NCI-H69 (cell line): ENCODE data around the gene PPIF.
A peak's percentile ranks its signal among the peaks of the same experiment; 100 is the strongest.

ENCODE experiments used
- DNase-seq: peaks from one replicate; lab custom pipeline; 2025; lab: John Stamatoyannopoulos, UW

Gene PPIF

GRCh38 chr10:79387466-79387973, 40.3 kb downstream of the PPIF start:
- DNase-seq = no peak

- peak; percentile 15 for DNase-seq
Measured at GRCh38 chr10:79387974-79388850, 40.9 kb downstream of the PPIF start.

GRCh38 chr10:79390057-79390456, 42.8 kb downstream of the PPIF start:
- DNase-seq = no peak

DNA sequence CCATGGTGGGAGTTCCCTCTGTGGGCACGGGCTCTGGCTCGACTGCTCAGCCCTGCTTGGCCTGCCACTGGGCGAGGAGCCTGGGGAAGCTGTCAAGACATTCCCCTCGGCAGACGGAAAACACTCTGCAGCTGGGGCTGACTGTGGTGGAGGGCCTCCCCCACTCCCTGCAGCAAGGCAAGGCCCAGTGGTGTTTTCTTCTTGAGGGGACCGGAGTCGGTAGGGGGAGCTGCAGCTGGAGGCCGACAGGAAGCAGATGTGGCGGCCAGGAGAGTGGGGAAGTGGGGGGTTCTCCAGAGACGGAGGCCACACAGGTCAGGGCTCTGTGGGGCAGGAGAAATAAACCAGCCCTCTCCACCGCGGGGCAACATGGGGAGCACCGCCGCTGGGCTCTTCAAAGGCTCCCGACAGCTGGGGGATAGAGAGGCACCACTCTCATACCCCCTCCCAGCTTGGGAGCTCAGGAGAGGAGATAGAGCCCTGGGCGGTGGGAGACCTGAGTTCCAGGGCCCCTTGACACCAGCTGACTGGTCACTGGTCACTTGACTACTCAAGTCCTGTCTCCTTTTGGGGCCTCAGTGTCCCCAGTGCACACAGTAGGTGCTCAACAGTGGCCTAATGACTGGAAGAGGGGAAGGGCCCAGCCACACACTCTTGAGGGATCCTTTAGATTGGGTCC, 43.4 kb downstream of the PPIF start:
- no peak for DNase-seq

DNA sequence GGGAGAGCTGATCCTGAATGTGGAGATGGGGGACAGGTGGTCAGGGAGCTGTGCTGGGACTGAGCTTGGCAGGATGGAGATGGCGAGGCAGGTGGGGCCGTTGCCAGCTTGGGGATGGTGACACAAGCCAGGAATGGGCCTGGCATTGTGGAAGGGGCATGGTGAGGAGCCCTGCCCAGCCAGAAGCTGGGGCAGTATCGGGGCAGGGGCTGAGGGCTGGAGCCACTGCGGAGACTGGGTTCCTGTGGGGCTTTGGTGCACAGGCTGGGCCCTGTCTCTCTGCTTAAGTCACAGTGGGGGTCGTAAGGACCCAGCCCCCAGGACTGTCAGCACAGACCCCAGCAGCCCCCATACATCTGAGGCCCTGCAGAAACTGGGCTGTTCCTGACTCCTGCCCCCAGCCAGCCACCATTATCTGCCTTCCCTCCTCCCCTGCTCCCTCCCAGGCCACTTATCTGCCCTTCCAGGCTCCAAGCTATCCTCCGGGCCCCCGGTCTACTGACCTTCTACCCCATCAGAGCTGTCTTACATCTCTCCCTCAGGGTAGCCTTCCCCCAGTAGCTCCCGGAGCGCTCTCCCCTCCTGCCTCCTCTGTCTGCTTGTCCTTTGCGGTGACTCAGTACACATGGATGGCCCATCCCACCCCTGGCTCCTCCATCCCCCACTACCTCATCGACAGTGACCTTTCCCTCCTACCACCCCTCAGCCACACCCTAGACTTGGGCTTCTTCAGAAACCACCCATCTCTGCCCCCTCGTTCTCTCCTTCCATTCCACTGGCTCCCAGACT, 44.2 kb downstream of the PPIF start:
- DNase-seq = no peak

- no peak for DNase-seq
Measured at GRCh38 chr10:79392020-79392398, 44.7 kb downstream of the PPIF start.

DNA sequence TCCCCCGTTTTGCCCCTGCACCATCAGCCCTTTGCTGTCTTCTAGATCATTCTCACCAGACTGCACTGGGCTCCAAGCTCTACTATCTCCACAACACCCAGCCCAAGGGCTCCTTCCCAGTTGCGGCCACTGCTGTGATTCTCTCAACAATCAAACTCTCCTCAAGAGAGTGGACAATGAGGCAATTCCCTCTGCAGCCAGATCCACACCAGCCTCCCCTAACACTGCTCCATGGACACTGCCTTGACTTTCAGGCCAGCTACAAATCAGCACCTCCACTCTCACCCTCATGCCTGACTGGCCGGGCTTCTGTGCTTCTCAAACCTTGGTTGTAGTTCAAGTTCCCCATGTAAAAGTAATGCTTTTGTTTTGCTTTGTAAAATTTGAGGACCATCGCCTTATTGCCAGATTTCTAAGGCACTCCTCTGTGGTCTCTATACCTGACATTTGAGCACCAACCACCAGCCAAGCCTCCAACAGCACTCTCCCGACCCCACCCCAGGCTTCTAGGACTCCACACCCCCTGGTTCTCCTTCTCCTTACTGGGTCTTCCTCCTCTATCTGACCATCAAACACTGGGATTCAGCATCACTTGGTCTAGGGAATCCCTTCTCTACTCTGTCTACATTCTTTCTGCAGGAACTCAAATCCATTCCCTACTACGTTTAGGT, 45.4 kb downstream of the PPIF start:
- no peak for DNase-seq

- no peak for DNase-seq
Measured at GRCh38 chr10:79393221-79393923, 46.1 kb downstream of the PPIF start.

DNA sequence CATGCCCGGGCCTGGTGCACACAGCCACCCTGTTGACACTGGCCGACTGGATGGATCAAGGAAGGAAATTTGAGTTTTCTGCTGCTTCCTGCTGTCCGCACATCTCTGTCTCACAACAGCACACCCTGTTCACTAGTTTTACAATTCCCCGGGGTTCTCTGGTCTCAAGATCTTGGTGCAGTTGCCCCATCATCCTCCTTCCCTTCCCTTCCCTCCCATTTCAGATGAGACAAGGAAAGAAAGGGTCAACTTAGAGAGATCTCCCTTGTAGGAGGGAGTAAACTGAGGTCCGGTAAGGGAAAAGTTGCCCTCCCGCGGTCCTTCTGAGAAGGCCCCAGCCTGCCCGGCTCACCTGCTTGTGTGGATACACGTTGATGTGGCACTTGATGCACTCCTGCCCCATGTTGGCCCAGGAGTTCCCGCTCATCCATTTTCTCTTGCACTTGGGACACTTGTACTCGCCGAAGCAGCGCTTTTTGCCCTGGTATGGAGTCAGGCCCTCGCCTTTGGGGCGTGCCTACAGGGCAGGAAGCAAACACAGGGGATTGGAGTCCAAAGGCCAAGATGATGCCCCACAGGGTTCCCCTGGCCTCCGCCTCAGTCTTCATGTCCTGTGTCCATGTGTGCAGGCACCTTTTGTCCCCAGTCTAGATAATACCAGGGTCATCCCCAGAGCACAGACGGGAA, 46.8 kb downstream of the PPIF start:
- no peak for DNase-seq

- DNase-seq = no peak
Measured at GRCh38 chr10:79394664-79395063, 47.4 kb downstream of the PPIF start.

GRCh38 chr10:79396520-79396919, 49.3 kb downstream of the PPIF start:
- no peak for DNase-seq

DNA sequence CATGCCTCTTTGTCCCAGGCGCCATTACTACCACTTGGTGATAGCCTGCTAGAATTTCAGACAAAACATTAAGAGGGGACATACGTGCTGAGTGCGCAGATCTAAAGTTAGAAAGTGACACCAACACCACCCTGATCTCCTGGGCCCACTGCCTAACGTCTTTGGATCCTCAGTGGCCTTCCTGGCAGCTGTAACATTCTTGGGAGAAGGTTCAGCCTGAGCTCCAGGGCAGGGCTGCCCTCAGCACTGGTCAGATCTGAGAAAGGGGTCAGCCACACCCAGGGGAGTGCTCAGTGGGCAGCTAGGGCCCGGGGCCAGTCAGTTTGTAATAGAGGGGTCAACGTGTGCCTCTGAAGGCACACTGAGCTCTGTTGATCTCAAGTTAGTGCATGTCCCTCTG, 49.8 kb downstream of the PPIF start:
- DNase-seq = no peak

- peak; percentile 56 for DNase-seq
Measured at GRCh38 chr10:79397575-79398303, 50.5 kb downstream of the PPIF start.

DNA sequence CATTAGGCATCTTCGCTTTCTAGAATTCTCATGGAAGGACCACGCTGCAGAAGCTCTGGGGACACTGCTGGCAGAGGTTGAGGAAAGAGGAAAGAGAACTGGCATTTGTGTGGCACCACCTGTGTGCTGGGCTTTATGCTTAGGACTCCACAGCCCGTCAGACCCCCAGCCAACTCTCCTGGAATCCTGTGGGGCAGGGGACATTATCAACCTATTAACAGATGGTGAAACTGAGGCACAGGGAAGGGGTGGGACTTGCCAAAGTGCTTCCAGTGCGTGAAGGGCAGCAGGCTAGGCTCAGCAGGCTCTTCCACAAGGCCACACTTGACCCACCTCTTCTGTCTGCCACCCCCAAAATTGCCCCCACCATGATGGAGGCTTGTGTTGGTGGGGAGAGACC, 51.4 kb downstream of the PPIF start:
- no peak for DNase-seq

GRCh38 chr10:79399223-79399831, 52.1 kb downstream of the PPIF start:
- peak; percentile 61 for DNase-seq

- peak; percentile 68 for DNase-seq
Measured at GRCh38 chr10:79400146-79401004, 53.1 kb downstream of the PPIF start.

DNA sequence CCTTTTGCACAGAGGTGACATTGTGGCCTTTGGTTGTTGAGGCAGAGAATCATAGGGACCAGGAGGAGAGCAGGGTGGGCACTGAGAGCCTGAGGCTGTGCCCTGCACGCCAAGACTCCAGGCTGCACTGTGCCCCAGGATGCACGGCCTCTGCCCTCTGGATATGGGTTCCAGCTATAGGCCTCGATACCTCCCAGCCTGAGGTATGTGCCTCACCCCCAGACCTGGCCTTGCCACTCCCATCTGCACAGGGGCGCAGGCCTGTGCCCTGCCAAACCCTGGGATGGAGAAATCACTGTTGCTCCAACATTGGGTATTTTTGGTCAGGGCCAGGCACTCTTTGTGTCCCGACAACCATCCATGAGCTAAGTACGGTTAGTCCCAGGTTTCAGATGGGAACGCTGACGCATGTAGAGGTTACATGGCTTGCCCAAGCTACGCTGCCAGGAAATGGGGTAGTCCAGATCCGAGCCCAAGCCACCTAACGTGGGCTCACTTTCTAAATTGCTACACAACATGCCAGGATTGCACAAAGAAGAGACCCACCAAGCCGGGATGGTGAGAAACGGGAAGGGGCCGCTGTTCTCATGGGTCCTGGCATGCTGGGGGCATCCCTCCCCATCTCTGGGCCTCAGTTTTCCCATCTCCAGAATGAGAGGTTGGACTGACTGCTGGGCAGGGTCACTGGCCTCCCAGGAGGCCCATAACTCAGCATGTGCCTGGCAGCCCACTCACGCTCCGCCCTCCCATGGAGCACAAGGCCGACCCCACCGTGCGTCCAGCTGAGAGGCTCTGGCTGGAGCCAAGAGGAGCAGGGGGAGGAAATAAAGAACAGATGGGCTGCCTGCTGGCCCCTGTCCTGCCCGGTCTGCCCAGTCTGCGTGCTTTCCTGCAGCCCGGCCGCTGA, 54.0 kb downstream of the PPIF start:
- peak; percentile 60 for DNase-seq

DNA sequence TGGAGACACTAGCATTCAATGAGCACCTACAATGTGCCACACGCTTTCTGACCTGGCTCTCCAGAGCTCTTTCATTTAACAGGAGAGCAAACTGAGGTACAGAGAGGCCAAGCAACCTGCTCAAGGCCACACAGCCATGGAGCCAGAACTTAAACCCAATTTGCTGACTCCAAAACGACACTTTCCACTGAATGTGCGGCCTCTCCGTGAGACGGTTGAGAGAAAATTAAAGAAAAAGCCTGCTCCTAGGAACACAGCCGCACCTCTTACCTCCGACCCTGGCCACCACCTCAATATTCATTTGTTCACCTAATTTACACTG, 55.3 kb downstream of the PPIF start:
- no peak for DNase-seq
